ENCODE measurements around the gene AGR2.
"Not testable (repeated sequence)": the region's sequence is repeated elsewhere in the genome, so short reads cannot be mapped to it uniquely, and the experiment has no call there.

AGR2 gene

DNA sequence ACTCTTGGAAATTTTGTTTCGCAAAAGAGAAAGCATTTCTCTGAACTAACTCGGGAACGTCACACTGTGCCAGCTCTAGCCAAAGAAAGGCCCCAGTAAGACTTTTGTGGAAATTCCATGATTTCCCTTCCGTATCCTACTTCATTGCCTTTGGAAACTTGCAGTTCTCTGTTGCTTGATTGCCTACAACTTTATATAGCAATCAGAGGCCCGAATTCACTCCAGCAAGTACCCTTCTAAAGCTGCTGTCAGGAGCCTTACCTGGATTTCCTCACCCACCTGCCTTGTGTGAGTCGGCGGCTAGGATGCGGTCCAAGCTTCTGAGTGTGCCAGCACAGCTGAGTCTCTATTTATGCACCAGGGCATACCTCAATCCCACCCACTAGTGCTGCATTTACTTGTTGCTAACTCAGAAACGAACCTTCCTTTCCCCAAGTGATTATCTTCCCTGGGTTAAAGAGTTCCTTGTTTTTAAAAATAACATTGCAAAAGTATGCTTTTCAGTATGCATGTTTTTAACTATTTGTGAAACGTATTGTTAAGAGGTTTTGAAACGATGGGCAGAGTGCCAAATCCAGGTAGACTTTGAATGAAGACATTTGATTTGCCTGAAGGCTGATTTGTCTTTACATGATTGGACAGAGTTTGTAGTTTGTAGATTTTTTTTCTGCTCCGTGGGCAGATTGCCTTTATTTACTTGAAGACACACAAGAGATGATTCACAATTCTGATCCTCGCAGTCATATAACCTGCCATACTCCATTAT is at the start of gene AGR2:
Gene AGR2 (minus strand): TSS at position 326 of the 766 bp plus-strand sequence. CDS start 3,203 bp downstream, outside the sequence.
- DNase-seq (ENCODE audit: extremely low read depth, insufficient read length): no peak
- H3K27me3 ChIP-seq (replicated peaks; ENCODE audit: control insufficient read depth, insufficient read depth, low read length): no peaks in the 10 kb centered on the region
- no peak within 1 kb of the TSS for H3K4me3 ChIP-seq (replicated peaks; ENCODE audit: low read depth, low read length)
- H3K36me3 ChIP-seq (ENCODE audit: control insufficient read depth, insufficient read depth, low read length): no peaks in the 10 kb centered on the region
- TF ChIP-seq, protein P1, sequence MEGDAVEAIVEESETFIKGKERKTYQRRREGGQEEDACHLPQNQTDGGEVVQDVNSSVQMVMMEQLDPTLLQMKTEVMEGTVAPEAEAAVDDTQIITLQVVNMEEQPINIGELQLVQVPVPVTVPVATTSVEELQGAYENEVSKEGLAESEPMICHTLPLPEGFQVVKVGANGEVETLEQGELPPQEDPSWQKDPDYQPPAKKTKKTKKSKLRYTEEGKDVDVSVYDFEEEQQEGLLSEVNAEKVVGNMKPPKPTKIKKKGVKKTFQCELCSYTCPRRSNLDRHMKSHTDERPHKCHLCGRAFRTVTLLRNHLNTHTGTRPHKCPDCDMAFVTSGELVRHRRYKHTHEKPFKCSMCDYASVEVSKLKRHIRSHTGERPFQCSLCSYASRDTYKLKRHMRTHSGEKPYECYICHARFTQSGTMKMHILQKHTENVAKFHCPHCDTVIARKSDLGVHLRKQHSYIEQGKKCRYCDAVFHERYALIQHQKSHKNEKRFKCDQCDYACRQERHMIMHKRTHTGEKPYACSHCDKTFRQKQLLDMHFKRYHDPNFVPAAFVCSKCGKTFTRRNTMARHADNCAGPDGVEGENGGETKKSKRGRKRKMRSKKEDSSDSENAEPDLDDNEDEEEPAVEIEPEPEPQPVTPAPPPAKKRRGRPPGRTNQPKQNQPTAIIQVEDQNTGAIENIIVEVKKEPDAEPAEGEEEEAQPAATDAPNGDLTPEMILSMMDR (IDR thresholded peaks at IDR 0.05; ENCODE audit: insufficient read depth, low read length, poor library complexity, severe bottlenecking): no peak

DNA sequence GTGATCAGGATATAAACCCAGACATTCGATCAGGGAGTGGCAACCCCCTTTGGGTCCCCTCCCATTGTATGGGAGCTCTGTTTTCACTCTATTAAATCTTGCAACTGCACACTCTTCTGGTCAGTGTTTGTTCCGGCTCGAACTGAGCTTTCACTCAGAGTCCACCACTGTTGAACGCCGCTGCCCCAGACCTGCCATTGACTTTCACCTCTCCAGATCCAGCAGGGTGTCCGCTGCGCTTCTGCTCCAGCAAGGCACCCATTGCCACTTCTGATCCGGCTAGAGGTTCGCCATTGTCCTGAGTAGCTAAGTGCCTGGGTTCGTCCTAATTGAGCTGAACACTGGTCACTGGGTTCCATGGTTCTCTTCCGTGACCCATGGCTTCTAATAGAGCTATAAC is 48.4 kb upstream of the AGR2 start:
- not testable (repeated sequence) for DNase-seq (ENCODE audit: extremely low read depth, insufficient read length); H3K36me3 ChIP-seq (ENCODE audit: control insufficient read depth, insufficient read depth, low read length); H3K27me3 ChIP-seq (replicated peaks; ENCODE audit: control insufficient read depth, insufficient read depth, low read length); H3K4me3 ChIP-seq (replicated peaks; ENCODE audit: low read depth, low read length)

DNA sequence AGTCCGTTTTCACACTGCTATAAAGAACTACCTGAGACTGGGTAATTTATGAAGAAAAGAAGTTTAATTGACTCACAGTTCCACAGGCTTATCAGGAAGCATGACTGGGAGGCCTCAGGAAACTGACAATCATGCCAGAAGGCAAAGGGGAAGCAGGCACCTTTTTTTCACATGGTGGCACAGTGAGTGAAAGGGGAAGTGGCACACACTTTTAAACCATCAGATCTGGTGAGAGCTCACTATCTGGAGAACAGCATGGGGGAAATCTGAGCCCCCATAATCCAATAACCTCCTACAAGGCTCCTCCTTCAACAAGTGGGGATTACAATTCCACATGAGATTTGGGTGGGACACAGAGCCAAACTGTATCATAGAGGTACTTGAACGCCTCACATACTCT is 47.0 kb upstream of the AGR2 start:
- Histone ChIP-seq H3K4me3 (replicated peaks; ENCODE audit: low read depth, low read length) (no peak overlapping the region), H3K27me3 (replicated peaks; ENCODE audit: control insufficient read depth, insufficient read depth, low read length) (no peaks in the 10 kb centered on the region), H3K36me3 (ENCODE audit: control insufficient read depth, insufficient read depth, low read length) (no peaks in the 10 kb centered on the region)
- TF ChIP-seq, protein P1 (IDR thresholded peaks at IDR 0.05; ENCODE audit: insufficient read depth, low read length, poor library complexity, severe bottlenecking): no peak
- no peak for DNase-seq (ENCODE audit: extremely low read depth, insufficient read length)

DNA sequence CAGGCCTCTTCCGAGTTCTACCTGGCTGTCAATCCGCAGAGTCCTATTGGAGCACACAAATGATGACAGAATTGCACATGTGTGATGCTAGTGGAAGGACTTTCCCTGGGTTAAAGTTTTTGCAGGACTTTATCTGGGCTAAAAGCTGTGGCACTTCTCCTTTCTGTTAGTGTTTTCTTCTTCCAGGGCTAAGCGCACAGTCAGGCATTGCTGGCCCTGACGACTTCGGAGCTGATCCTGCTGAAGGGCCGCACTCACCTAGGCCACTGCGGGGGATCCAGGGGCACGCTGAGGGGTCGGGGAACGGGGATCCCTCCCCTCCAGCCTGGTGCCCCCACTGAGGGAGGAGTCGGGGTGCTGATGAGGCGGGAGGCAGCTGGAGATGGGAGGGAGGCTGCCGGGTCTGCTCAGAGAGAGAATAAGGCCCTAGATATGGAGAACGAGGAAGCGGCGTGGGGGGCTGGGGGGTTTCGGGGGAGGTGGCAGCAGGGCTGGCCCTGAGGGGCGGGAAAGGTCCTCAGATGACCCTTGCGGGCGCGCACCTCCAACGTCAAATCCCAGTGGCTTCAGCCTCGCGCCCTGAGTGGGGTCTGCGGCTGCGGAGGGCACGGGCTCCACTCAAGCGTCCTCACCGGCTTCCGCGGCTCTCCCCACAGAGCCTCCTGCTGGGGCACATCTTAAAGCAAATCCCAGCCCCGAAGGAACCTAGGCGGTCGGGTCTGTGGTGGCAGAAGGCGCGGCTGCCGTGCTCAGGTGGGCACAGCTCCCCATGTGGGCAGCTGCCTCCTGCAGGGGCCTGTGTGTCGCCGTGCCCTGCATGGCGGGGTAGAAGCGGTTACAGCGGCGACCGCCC is 46.0 kb upstream of the AGR2 start:
- Histone ChIP-seq H3K36me3 (ENCODE audit: control insufficient read depth, insufficient read depth, low read length) (no peaks in the 10 kb centered on the region), H3K27me3 (replicated peaks; ENCODE audit: control insufficient read depth, insufficient read depth, low read length) (no peaks in the 10 kb centered on the region), H3K4me3 (replicated peaks; ENCODE audit: low read depth, low read length) (no peak overlapping the region)
- TF ChIP-seq, protein P1 (IDR thresholded peaks at IDR 0.05; ENCODE audit: insufficient read depth, low read length, poor library complexity, severe bottlenecking): no peak
- DNase-seq (ENCODE audit: extremely low read depth, insufficient read length): peak; percentile 5

DNA sequence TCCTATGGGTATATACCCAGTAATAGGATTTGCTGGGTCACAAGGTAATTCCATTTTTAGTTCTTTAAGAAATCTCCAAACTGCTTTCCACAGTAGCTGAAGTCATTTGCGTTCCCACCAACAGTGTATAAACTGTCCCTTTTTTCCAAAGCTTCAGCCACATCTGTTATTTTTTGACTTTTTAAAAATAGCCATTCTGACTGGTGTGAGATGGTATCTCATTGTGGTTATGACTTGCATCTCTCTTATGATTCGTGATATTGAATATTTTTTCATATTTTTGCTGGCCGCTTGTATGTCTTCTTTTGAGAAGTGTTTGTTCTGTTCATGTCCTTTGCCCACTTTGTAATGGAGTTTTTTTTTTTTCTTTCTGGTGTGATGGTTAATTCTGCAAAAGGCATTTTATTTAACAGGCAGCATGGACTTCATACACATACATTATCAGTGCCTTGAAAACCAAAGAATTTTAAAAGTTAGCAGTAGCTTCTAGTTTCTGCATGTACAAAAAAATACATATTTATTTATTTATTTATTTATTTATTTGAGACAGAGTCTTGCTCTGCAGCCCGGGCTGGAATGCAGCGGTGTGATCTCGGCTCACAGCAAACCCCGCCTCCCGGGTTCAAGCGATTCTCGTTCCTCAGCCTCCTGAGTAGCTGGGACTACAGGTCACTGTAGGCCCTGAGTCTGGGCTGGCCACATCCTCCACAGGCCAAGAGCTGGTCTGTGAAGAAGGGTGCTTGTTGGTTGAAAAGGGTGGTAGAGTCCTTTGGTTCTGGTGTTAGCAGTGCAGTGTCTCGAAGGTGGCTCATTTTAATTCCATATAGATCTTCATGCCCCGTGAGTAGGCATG is 44.7 kb upstream of the AGR2 start:
- TF ChIP-seq, protein P1 (IDR thresholded peaks at IDR 0.05; ENCODE audit: insufficient read depth, low read length, poor library complexity, severe bottlenecking): no peak
- H3K4me3 ChIP-seq (replicated peaks; ENCODE audit: low read depth, low read length): no peak overlapping the region
- no peaks in the 10 kb centered on the region for H3K36me3 ChIP-seq (ENCODE audit: control insufficient read depth, insufficient read depth, low read length)
- H3K27me3 ChIP-seq (replicated peaks; ENCODE audit: control insufficient read depth, insufficient read depth, low read length): no peaks in the 10 kb centered on the region
- DNase-seq (ENCODE audit: extremely low read depth, insufficient read length): no peak
